ENCODE data around the gene SSH2. TPM values are rescaled to one million over a fixed set of nuclear protein-coding genes. Genes with fewer than 3 reads are reported as not detected.

SSH2 gene
- total RNA-seq, 2 donors from 2014 or later, result 28.1 to 28.2 TPM

DNA sequence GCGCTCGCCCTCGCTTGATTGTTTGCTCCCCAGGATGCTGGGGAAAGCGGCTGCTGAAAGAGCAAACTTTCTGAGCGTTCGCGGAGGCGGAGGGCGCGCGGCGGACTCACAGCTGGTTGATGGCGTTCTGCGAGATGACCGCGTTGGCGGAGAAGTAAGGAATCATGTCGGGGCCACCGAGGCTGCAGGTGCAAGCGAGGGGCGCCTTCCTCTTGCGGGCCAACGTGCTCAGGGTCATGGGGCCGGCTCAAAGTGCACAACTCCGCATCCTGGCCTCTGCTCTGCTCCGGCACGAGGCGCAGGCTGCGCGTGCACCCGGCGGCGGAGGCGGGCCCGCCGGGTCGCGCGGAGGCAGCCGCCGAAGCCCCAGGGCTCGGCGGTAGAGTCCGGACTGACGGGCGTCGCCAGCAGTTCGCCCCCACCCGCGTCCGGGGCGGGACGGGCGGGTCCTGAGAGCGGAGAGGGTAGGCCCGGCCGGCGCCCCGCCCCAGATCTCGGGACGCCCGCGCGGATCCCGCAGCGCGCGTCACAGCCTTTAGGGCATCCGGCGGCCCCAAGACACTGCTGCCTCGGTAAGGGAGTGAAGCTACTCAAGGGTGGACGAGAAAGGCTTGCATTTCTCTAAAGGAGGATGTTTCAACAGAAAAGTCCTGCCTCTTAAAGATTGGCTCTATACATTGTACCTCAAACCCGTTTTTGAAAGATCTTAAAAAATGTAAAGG lies 168.8 kb downstream of the SSH2 start:
- TF ChIP-seq, protein P1, sequence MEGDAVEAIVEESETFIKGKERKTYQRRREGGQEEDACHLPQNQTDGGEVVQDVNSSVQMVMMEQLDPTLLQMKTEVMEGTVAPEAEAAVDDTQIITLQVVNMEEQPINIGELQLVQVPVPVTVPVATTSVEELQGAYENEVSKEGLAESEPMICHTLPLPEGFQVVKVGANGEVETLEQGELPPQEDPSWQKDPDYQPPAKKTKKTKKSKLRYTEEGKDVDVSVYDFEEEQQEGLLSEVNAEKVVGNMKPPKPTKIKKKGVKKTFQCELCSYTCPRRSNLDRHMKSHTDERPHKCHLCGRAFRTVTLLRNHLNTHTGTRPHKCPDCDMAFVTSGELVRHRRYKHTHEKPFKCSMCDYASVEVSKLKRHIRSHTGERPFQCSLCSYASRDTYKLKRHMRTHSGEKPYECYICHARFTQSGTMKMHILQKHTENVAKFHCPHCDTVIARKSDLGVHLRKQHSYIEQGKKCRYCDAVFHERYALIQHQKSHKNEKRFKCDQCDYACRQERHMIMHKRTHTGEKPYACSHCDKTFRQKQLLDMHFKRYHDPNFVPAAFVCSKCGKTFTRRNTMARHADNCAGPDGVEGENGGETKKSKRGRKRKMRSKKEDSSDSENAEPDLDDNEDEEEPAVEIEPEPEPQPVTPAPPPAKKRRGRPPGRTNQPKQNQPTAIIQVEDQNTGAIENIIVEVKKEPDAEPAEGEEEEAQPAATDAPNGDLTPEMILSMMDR (IDR thresholded peaks at IDR 0.05), result no peak
- peak overlapping the region; percentile 72 to 79 for H3K9ac ChIP-seq (ENCODE audit: low read depth in 2 of 2, low read length in 2 of 2)
- H3K9me3 ChIP-seq, result no peaks in the 10 kb centered on the region
- peak overlapping the region; percentile 60 for H3K4me3 ChIP-seq
- no peaks in the 10 kb centered on the region for H3K27me3 ChIP-seq
- DNase-seq, result peak; percentile 82
- H3K27ac ChIP-seq, result peak overlapping the region; percentile 91
- intact Hi-C loops (cut with DNase I), result no loop called here
- no peaks in the 10 kb centered on the region for H3K4me1 ChIP-seq
- no peaks in the 10 kb centered on the region for H3K36me3 ChIP-seq

DNA sequence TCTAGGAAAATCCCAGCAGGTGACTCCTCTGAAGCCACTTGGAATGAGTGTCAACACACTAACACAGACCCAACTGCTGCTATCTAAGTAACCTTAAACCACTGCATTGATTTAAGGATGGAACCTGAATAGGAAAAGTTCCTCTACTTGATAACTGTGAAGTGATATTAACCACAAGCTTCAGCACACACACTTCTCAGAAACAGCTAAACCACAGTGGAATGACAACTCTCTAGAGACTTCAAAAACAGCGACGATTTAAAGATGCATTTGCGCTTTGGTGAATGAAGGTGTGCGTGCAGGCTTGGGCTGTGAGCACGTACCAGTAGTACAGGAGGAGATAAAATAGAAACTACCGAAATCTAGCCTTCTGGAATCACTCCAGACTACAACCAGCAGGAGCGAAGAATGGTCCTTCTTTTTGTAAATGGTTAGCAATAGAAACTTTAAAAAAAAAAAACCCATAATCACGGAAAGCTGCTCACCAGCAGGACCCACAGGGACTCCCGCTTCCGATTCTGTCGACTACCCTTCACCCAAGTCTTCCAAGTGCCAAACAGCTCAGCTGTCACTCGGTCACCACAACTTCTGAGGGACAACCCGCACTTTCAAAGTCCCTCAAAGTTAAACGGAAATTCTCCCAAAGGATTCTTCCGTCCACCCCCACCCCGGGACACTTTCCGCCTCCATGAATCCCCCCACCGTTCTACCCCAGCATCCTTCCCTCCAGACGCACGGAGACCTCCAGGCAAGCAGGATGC lies 169.6 kb downstream of the SSH2 start:
- H3K36me3 ChIP-seq, result no peaks in the 10 kb centered on the region
- peak overlapping the region; percentile 91 for H3K27ac ChIP-seq
- peak overlapping the region; percentile 60 for H3K4me3 ChIP-seq
- H3K9ac ChIP-seq (ENCODE audit: low read depth in 2 of 2, low read length in 2 of 2), result peak overlapping the region; percentile 72 to 79
- H3K27me3 ChIP-seq, result no peaks in the 10 kb centered on the region
- no peaks in the 10 kb centered on the region for H3K9me3 ChIP-seq
- no peak for DNase-seq
- intact Hi-C loops (cut with DNase I), result no loop called here
- TF ChIP-seq, protein P1 (IDR thresholded peaks at IDR 0.05), result no peak
- no peaks in the 10 kb centered on the region for H3K4me1 ChIP-seq

DNA sequence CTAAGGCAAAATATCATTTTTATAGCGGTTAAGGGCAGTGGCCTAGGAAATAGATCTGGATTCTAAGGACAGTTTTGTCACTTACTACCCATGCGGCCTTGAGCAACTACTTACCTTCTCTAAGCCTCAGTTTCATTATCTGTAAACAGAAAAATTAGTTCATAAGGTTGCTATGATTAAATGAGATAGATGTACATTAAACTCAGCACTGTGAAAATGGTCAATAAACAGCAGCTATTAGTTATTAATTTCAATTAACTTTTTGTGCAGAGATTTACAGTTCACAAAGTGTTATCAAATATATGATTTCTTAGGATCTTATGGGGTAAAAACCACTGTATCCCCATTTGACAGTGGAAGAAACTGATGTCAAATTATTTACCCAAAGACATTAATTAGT lies 171.8 kb downstream of the SSH2 start:
- no peak overlapping the region for H3K27ac ChIP-seq
- no peaks in the 10 kb centered on the region for H3K9me3 ChIP-seq
- no peak overlapping the region for H3K4me3 ChIP-seq
- intact Hi-C loops (cut with DNase I), result no loop called here
- H3K9ac ChIP-seq (ENCODE audit: low read depth in 2 of 2, low read length in 2 of 2), result no peak overlapping the region
- no peaks in the 10 kb centered on the region for H3K4me1 ChIP-seq
- no peaks in the 10 kb centered on the region for H3K27me3 ChIP-seq
- no peak for DNase-seq
- TF ChIP-seq, protein P1 (IDR thresholded peaks at IDR 0.05), result no peak
- H3K36me3 ChIP-seq, result no peaks in the 10 kb centered on the region

DNA sequence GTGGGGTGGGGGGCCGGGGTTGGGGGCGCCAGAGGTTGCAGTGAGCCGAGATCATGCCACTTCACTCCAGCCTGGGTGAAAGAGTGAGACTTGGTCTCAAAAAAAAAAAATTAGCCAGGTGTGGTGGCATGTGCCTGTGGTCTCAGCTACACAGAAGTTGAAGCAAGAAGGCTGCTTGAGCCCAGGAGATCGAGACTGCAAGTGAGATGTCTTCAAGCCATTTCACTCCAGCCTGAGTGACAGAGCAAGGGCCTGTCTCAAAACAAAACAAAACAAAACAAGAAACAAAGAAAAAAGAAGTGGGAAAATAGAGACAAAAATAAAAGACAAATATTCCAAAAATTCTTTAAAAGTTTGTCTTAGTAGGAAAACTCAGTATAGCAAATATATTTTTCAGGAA lies 172.2 kb downstream of the SSH2 start:
- no peak overlapping the region for H3K4me3 ChIP-seq
- H3K4me1 ChIP-seq, result no peaks in the 10 kb centered on the region
- H3K9me3 ChIP-seq, result no peaks in the 10 kb centered on the region
- no peak overlapping the region for H3K9ac ChIP-seq (ENCODE audit: low read depth in 2 of 2, low read length in 2 of 2)
- no peak overlapping the region for H3K27ac ChIP-seq
- no peaks in the 10 kb centered on the region for H3K27me3 ChIP-seq
- TF ChIP-seq, protein P1 (IDR thresholded peaks at IDR 0.05), result no peak
- no peak for DNase-seq
- H3K36me3 ChIP-seq, result no peaks in the 10 kb centered on the region
- intact Hi-C loops (cut with DNase I), result no loop called here

DNA sequence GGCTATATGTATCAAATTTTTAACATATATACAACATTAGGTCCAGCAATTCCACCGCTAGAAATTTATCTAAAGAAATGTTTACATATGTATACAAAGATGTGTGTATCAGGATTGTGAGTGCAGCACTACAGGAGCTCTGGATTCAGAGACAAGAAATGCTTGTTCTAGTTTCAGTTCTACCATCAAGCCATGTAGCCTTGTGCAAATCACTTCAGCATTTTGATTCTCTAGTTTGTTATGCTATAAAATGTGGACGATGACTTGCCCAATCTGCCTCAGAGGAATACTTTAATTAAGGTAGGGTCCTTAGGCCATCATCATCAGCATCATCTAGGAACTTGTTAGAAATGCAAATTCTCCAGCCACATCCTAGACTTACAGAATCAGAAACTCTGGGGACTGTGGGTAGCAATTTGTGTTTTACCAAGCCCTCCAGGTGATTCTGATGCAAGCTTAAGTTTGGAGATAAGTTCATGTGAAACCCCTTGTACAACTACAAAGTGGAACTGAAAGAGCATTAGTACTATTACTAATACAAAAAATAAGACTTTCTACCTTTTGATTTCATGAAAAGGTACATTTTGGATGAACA lies 176.1 kb downstream of the SSH2 start:
- TF ChIP-seq, protein P1 (IDR thresholded peaks at IDR 0.05), result no peak
- no peak for DNase-seq
- H3K27ac ChIP-seq, result no peak overlapping the region
- no peaks in the 10 kb centered on the region for H3K4me1 ChIP-seq
- intact Hi-C loops (cut with DNase I), result no loop called here
- H3K27me3 ChIP-seq, result no peaks in the 10 kb centered on the region
- no peak overlapping the region for H3K9ac ChIP-seq (ENCODE audit: low read depth in 2 of 2, low read length in 2 of 2)
- H3K9me3 ChIP-seq, result no peaks in the 10 kb centered on the region
- no peaks in the 10 kb centered on the region for H3K36me3 ChIP-seq
- H3K4me3 ChIP-seq, result no peak overlapping the region
